GM13976 (cell line): Measurements from ENCODE around the gene ARMC3.
"Not testable (repeated sequence)": the region's sequence is repeated elsewhere in the genome, so short reads cannot be mapped to it uniquely, and the experiment has no call there.

ENCODE experiments used
- DNase-seq: peaks from one replicate; pipeline ENCODE4 v3.0.0; 2012; ENCODE audit warnings: low spot score
- in situ Hi-C: fragments of 300-500 bp; cut with MboI; formaldehyde crosslinking; loops from one replicate; pipeline ENCODE4 v1.12.0; 2022; ENCODE audit warnings: low sequenced_read_pairs, mixed read lengths, inconsistent platforms; ENCODE audit not compliant: unreplicated experiment
- TF ChIP-seq, protein P1 (sequence below): IDR thresholded peaks from 2 replicates; pipeline ENCODE4 v1.5.1; 2012; ENCODE audit warnings: borderline replicate concordance, mild to moderate bottlenecking; ENCODE audit not compliant: insufficient read depth; ENCODE audit errors: extremely low read depth, missing control alignments, control extremely low read depth

Gene ARMC3

GRCh38 chr10:23065181-23065948 is 137.5 kb downstream of the ARMC3 start:
- TF ChIP-seq, protein P1, sequence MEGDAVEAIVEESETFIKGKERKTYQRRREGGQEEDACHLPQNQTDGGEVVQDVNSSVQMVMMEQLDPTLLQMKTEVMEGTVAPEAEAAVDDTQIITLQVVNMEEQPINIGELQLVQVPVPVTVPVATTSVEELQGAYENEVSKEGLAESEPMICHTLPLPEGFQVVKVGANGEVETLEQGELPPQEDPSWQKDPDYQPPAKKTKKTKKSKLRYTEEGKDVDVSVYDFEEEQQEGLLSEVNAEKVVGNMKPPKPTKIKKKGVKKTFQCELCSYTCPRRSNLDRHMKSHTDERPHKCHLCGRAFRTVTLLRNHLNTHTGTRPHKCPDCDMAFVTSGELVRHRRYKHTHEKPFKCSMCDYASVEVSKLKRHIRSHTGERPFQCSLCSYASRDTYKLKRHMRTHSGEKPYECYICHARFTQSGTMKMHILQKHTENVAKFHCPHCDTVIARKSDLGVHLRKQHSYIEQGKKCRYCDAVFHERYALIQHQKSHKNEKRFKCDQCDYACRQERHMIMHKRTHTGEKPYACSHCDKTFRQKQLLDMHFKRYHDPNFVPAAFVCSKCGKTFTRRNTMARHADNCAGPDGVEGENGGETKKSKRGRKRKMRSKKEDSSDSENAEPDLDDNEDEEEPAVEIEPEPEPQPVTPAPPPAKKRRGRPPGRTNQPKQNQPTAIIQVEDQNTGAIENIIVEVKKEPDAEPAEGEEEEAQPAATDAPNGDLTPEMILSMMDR: no peak
- in situ Hi-C loops: no loop called here
- DNase-seq: no peak

DNA sequence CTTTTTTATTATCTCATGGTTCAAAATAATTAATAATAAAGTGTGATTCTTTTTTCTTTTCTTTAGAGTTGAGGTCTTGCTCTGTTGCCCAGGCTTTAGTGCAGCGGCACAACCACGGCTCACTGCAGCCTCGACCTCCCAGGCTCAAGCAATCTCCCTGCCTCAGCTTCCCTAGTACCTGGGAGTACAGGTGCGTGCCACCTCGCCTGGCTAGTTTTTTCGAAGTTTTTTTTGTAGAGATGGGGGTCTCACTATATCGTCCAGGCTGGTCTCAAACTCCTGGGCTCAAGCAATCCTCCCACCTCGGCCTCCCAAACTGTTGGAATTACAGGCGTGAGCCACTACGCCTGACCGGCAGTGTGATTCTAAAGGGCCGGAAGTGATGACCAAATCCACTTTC is 139.5 kb downstream of the ARMC3 start:
- in situ Hi-C loops: no loop called here
- TF ChIP-seq, protein P1: no peak
- DNase-seq: no peak

DNA sequence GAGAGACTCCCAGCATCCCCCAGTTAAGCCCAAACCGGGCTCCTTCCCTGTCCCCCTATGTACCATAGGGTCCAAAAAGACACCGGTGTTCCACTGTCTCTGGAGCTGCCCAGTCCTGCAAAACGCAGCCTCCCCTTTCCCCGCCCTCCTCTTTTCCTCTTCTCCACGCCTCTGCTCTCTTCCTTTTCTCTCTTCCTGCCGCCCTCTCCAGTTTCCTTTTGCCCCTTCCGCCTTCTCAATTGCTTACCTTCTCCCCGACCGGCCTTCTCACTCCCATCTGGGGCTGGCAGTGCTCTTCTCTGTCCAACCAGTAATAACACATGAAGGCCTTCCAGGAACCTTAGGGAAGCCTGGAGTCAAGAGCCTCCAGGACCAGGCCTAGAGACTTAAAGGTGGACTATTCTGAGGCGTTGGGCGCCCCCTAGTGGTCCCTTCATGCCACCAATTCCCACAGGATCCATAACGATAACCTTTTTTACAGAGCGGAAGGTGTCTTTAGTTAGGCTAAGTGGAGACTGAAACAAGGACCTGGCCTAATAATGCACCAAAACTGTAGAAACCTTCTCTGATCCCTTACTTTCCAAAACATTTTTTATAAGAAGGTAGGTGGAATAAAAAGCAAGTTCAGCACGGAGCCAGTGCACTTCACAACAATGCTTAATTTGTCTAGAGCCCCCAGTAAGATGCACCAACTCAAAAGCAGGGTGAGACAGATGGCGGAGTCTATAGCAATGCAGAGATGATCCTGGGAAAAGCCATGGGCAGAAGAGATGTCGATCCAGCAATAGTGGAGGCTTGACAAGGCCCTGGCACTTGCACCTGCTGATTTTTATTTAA is 140.3 kb downstream of the ARMC3 start:
- in situ Hi-C loops: no loop called here
- TF ChIP-seq, protein P1: peak; percentile 80
- DNase-seq: peak; percentile 75

DNA sequence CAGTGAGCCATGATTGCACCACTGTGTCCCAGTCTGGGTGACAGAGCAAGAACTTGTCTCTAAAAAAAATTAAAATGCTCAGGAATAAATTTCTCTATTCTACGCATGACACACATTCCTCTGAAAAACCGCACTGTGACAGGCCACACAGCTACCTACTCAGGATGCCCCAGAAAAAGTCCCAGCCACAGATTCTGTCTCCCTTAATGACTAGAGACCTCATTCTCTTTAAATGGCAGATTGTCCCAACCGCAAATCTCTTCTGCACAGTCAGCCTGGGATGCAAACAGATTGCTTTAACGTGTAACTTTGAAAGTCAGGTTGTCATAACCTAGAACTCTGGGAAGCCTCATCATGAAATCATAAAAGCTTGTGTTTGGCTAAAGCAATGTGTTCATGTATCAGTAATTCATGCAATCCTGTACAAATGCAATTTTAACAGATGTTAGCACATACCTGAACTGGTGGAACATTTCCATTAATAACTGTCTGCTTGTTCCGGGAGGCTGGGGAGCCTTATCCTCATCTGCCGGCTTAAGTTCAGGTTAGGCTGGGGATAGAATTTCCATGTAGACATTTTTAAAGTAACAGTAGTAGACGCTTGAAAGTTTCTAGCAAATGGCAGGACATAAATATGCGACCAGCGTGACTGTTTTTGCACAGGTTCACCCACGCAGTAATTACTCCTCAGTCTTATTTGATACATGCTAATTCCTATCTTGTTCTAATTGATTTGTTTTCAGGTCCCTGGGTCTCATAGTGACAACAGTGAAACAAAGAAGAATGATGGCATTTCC is 141.4 kb downstream of the ARMC3 start:
- in situ Hi-C loops: no loop called here
- no peak for DNase-seq
- TF ChIP-seq, protein P1: no peak

- DNase-seq, in situ Hi-C loops: not testable (repeated sequence)
These were observed 142.4 kb downstream of the ARMC3 start for GRCh38 chr10:23070092-23070912.

GRCh38 chr10:23070913-23071218 is 143.0 kb downstream of the ARMC3 start:
- no peak for DNase-seq
- in situ Hi-C loops: no loop called here
- TF ChIP-seq, protein P1: no peak

GRCh38 chr10:23072593-23072992 is 144.7 kb downstream of the ARMC3 start:
- DNase-seq, in situ Hi-C loops: not testable (repeated sequence)
